Ecto neural progenitor cell (in vitro differentiated cells): ENCODE results near the gene CHST11.

Experiments
- DNase-seq: peaks from one replicate; pipeline ENCODE4 v3.0.0-alpha.2; 2018; ENCODE audit warnings: low spot score

CHST11 gene

DNA sequence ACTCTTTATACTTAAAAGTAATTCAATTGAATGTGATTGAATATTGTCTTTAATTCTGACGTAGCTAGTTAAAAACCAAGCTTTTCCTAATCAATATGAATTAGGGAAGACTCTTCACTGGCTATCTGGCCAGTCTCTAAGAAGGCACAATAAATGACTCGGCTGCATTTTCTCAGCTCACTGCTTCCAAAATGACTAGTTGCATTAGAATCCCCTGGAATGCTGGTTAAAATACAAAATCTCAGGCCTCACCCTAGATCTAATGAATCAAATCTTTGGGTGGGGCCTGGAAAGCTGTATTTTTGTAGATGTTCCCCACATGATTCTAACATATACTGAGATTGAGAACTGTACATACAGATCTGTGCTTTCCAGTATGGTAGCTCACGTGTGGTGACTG lies 242.1 kb downstream of the CHST11 start:
- no peak for DNase-seq

GRCh38 chr12:104699489-104700190 lies 242.9 kb downstream of the CHST11 start:
- DNase-seq: no peak

GRCh38 chr12:104700324-104700723 lies 243.6 kb downstream of the CHST11 start:
- DNase-seq: no peak

- no peak for DNase-seq
Measured at GRCh38 chr12:104701301-104701700, 244.6 kb downstream of the CHST11 start.

- DNase-seq: no peak
Measured at GRCh38 chr12:104701756-104702155, 245.0 kb downstream of the CHST11 start.

- DNase-seq: no peak
Measured at GRCh38 chr12:104702565-104703139, 245.9 kb downstream of the CHST11 start.

DNA sequence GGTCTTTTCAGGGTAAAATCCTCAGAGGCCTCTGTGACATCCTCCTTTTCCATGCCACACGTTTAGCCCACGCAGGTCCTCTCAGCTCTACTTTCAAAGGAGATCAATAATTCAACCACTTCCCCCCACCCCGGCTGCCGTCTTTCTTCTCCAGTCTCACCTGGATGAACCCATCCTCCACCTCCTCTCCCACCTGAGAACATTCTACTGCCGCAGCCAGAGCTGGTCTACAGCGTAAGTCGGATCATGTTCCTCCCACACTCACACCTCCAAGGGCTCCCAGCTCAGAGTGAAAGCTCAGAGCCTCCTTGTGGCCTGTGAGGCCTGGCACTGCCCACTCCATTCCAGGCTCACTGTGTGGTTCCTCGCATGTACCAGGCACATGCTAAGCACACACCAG lies 246.6 kb downstream of the CHST11 start:
- no peak for DNase-seq

DNA sequence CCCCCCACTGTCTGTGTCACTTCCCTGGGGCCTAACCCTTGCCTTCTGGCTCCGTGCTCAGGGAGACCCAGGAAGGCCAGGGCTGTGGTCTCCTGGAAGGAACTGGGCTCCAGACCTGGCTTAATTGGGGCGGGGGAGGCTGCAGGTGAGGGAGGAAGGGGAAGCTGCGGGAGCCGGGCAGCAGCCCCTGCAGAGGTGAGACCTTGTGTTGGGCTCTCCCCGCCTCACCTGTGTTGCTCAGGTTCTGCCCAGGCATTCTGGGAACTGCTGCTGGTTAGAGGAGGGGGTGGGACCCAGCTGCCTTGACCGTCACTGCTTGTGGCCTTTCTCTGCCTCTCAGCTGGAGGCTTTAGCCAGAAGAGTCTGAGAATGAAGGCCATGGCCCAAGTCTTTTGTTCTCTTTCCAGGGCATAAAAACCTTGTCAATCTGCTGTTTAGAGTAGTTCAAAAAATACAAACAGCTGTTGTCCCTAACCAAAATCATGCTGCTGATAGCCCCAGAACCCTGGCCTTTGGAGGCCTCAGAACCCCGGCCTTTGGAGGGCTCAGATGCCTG lies 247.6 kb downstream of the CHST11 start:
- no peak for DNase-seq

- no peak for DNase-seq
Measured at GRCh38 chr12:104707194-104707593, 250.4 kb downstream of the CHST11 start.

DNA sequence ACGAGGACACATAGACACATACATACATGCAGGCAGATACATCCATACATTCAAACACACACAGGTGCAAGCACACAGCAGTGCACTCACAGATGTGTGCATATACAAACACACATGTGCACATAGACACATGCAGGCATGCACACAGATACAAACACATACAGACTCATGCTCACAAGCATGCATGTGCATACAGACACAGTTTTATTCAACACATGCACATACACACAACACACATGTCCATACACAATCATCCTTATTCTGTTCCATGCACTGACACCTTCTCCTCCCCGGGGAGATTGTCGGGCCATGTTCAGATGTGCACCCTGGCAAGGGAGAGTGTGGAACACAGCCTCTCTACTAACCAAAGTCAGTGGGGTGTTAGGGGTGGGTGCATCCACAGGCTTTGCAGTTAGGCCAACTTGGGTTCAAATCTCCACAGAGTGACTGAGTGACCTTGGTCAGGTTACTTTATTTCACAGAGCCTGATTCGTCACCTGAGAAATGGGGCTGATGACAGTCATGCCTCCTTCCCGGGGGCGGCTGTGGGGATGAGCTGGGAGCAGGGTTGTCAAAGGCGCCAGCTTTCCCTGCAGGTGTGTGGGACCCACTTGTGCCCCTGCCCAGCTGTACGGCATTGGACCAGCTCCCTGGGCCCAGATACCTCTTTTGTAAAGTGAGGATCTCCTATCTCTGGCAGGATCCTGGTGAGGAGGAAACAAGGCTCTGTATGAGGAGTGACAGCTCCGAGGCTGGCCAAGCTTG lies 251.2 kb downstream of the CHST11 start:
- DNase-seq: no peak

DNA sequence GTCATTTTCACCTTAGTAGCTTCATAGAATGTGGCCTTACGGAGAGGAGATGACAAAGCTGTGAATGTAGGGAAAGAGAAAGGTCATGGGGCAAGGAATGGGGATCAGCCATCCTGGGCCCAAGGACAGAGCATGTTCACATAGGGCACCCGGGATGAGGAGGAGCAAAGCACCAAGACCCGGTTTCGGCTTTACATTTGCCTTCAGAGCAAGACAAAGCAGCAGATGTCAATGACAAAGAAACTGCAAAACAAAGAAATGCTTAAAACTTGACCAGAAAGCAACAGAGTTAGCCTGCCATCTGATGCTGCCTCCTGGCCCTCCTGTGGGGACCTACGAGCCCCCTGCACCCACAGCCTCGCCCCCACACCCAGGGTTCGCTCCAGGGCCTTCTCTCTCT lies 252.1 kb downstream of the CHST11 start:
- DNase-seq: no peak

GRCh38 chr12:104709692-104710435 lies 253.1 kb downstream of the CHST11 start:
- no peak for DNase-seq

DNA sequence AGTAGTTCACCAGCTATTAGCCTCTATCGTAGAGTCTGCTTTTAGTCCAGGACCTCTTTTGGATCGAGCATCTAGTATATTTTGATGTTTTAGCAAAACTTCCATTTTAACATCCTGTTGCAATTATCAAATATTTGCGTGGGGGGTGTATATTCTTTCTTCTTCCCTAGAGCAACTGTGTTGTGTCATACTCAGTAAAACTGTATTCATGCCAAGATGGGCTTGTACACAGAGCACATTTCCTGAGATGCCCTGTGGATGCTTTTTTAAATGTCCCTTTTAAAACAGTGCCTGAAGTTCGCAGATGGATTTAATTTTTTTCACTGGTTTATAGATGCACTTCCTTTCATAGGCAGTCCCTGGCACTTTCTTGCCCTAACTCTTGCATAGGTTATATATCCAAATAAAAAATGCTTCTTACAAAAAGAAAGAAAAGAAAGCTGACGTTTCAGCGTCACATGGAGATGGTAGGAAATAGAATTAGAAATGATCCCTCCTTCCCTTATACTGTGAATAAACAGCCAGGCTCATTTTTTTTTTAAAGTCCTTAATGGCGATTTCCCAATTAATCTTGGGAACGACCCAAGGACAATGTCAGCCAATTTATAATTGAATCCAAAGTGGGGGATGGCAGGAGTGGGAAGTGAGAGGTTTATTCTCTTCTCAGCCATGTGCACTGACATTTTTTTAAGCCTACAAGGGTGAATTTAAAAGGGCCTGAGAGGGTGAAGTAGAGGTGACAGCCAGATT lies 254.4 kb downstream of the CHST11 start:
- no peak for DNase-seq

DNA sequence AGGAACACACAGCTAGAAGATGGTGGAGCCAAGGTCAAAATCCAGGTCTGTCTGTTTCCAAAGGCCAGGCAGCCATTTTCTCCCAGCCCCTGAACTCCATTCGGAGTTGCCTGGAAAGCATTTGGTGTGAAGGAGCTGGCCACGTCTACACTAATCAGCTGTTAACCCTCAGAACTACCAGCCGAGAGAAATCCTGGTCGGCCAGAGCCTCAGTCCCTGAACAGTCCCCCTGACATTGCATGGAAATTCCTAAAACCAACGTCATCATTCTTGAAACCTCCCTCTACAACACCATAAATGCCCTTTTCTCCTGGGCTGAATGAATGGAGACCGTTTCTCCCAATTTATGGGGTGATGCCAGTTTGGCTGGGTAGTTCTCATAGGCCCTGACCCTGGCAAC lies 255.7 kb downstream of the CHST11 start:
- DNase-seq: no peak

- DNase-seq: no peak
Measured at GRCh38 chr12:104712968-104713367, 256.2 kb downstream of the CHST11 start.

GRCh38 chr12:104713444-104713843 lies 256.7 kb downstream of the CHST11 start:
- no peak for DNase-seq

- DNase-seq: no peak
Measured at GRCh38 chr12:104714369-104714768, 257.6 kb downstream of the CHST11 start.

GRCh38 chr12:104716172-104716571 lies 259.4 kb downstream of the CHST11 start:
- no peak for DNase-seq

- DNase-seq: no peak
Measured at GRCh38 chr12:104718304-104718929, 261.7 kb downstream of the CHST11 start.

- DNase-seq: no peak
Measured at GRCh38 chr12:104719700-104720338, 263.1 kb downstream of the CHST11 start.
